ENCODE results near the gene IGFBP5.

GRCh38 chr2:216701544-216701943, 6.2 kb upstream of the IGFBP5 start:
- no peak for TF ChIP-seq CTCF (conservative IDR thresholded peaks at IDR 0.05; ENCODE audit: low read depth, low read length)
- TF ChIP-seq EZH2phosphoT487 (IDR thresholded peaks at IDR 0.05; ENCODE audit: borderline replicate concordance, low read length), result no peak

Measured in PC-3 (cell line).